Measurements from ENCODE around the gene RAD21L1. TPM values are rescaled to one million over a fixed set of nuclear protein-coding genes. Genes with fewer than 3 reads are reported as not detected.

The RAD21L1 gene
- total RNA-seq, 4 donors from 2014 or later = 0.34 TPM; not detected in 3

- no peaks in the 10 kb centered on the region for H3K9me3 ChIP-seq
- no peak overlapping the region for H3K27ac ChIP-seq
- H3K36me3 ChIP-seq = no peaks in the 10 kb centered on the region
- WGBS = 91% methylated on average over 10 of the region's 10 CpGs
- no peaks in the 10 kb centered on the region for H3K27me3 ChIP-seq
- H3K4me1 ChIP-seq = no peaks in the 10 kb centered on the region
- no peak for DNase-seq (ENCODE audit: low spot score in 2 of 2)
- TF ChIP-seq EP300 (IDR thresholded peaks at IDR 0.05) = no peak
- H3K4me3 ChIP-seq = no peak overlapping the region
Observed at GRCh38 chr20:1298888-1299511, 73.2 kb downstream of the RAD21L1 start.

DNA sequence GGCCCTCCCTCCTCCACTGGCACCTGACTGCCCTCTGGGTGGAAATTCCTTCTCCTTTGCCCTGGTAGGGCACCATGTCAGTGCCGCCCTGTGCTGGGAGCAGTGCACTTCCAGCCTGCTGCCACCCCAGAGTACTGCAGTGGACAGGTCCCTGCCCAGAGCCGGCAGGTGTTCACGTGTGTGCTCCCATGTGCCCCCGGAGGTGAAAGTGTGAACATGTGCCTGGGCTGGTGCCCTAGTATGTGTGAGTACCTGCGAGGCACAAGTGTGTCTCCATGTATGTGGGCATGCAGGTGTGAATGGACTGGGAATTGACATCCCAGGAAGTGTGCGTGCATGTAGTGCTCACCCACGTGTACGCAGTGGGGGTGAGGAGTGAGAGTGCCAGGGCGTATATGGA is 73.7 kb downstream of the RAD21L1 start:
- TF ChIP-seq, protein P1, sequence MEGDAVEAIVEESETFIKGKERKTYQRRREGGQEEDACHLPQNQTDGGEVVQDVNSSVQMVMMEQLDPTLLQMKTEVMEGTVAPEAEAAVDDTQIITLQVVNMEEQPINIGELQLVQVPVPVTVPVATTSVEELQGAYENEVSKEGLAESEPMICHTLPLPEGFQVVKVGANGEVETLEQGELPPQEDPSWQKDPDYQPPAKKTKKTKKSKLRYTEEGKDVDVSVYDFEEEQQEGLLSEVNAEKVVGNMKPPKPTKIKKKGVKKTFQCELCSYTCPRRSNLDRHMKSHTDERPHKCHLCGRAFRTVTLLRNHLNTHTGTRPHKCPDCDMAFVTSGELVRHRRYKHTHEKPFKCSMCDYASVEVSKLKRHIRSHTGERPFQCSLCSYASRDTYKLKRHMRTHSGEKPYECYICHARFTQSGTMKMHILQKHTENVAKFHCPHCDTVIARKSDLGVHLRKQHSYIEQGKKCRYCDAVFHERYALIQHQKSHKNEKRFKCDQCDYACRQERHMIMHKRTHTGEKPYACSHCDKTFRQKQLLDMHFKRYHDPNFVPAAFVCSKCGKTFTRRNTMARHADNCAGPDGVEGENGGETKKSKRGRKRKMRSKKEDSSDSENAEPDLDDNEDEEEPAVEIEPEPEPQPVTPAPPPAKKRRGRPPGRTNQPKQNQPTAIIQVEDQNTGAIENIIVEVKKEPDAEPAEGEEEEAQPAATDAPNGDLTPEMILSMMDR (IDR thresholded peaks at IDR 0.05) = no peak
- TF ChIP-seq POLR2AphosphoS5 (IDR thresholded peaks at IDR 0.05) = no peak
- no peak for TF ChIP-seq POLR2A (IDR thresholded peaks at IDR 0.05)
- TF ChIP-seq EP300 (IDR thresholded peaks at IDR 0.05) = no peak
- WGBS = 77% methylated on average over 8 of the region's 9 CpGs

GRCh38 chr20:1300083-1300840 is 74.4 kb downstream of the RAD21L1 start:
- no peak for TF ChIP-seq POLR2AphosphoS5 (IDR thresholded peaks at IDR 0.05)
- TF ChIP-seq, protein P1 (IDR thresholded peaks at IDR 0.05) = no peak
- TF ChIP-seq EP300 (IDR thresholded peaks at IDR 0.05) = no peak
- TF ChIP-seq POLR2A (IDR thresholded peaks at IDR 0.05) = no peak
- H3K27me3 ChIP-seq = no peaks in the 10 kb centered on the region
- no peaks in the 10 kb centered on the region for H3K9me3 ChIP-seq
- no peak overlapping the region for H3K4me3 ChIP-seq
- WGBS = 80% methylated on average over 1 of the region's 18 CpGs
- no peak overlapping the region for H3K27ac ChIP-seq
- H3K4me1 ChIP-seq = no peaks in the 10 kb centered on the region
- DNase-seq (ENCODE audit: low spot score in 2 of 2) = no peak
- peaks cover 4% of the 10 kb centered on the region for H3K36me3 ChIP-seq

More for the DNA sequence above, 73.7 kb downstream of the RAD21L1 start:
- H3K4me1 ChIP-seq = no peaks in the 10 kb centered on the region
- no peaks in the 10 kb centered on the region for H3K9me3 ChIP-seq
- no peak overlapping the region for H3K27ac ChIP-seq
- no peak overlapping the region for H3K4me3 ChIP-seq
- no peaks in the 10 kb centered on the region for H3K36me3 ChIP-seq
- DNase-seq (ENCODE audit: low spot score in 2 of 2) = no peak
- no peaks in the 10 kb centered on the region for H3K27me3 ChIP-seq

GRCh38 chr20:1301031-1301529 is 75.2 kb downstream of the RAD21L1 start:
- Histone ChIP-seq H3K9me3 (no peaks in the 10 kb centered on the region), H3K4me3 (no peak overlapping the region), H3K27me3 (no peaks in the 10 kb centered on the region), H3K36me3 (peaks cover 9% of the 10 kb centered on the region), H3K4me1 (no peaks in the 10 kb centered on the region), H3K27ac (no peak overlapping the region)
- no peak for DNase-seq (ENCODE audit: low spot score in 2 of 2)
- TF ChIP-seq, protein P1 (IDR thresholded peaks at IDR 0.05) = no peak
- no peak for TF ChIP-seq POLR2AphosphoS5 (IDR thresholded peaks at IDR 0.05)
- TF ChIP-seq POLR2A (IDR thresholded peaks at IDR 0.05) = no peak
- no peak for TF ChIP-seq EP300 (IDR thresholded peaks at IDR 0.05)
- WGBS = 66% methylated on average over 9 of the region's 9 CpGs

GRCh38 chr20:1302685-1303541 is 77.1 kb downstream of the RAD21L1 start:
- no peak overlapping the region for H3K27ac ChIP-seq
- H3K4me3 ChIP-seq = no peak overlapping the region
- TF ChIP-seq POLR2A (IDR thresholded peaks at IDR 0.05) (no peak), EP300 (IDR thresholded peaks at IDR 0.05) (no peak), POLR2AphosphoS5 (IDR thresholded peaks at IDR 0.05) (no peak)
- TF ChIP-seq, protein P1 (IDR thresholded peaks at IDR 0.05) = no peak
- no peaks in the 10 kb centered on the region for H3K9me3 ChIP-seq
- 66% methylated on average over 12 of the region's 12 CpGs for WGBS
- no peak for DNase-seq (ENCODE audit: low spot score in 2 of 2)
- peaks cover 14% of the 10 kb centered on the region for H3K36me3 ChIP-seq
- H3K27me3 ChIP-seq = no peaks in the 10 kb centered on the region
- H3K4me1 ChIP-seq = no peaks in the 10 kb centered on the region
